Retinal pigment epithelial cell (primary cell): ENCODE results near the gene DDX27.

Experiments used
- DNase-seq: peaks from one replicate; pipeline ENCODE4 v3.0.0-alpha.2; 2010; ENCODE audit warnings: low read depth
- H3K4me3 ChIP-seq: 2 replicates; pipeline ENCODE4 v1.5.1; 2011; ENCODE audit warnings: mild to moderate bottlenecking, low read length, control low read depth, moderate library complexity
- CTCF ChIP-seq: conservative IDR thresholded peaks from 2 replicates; pipeline ENCODE4 v1.5.1; 2011; ENCODE audit warnings: low read depth, low read length, control low read depth, inconsistent platforms

Gene DDX27

GRCh38 chr20:49262444-49262843 is 43.2 kb downstream of the DDX27 start:
- no peak for TF ChIP-seq CTCF
- no peak overlapping the region for H3K4me3 ChIP-seq
- DNase-seq: no peak

GRCh38 chr20:49267327-49267726 is 48.1 kb downstream of the DDX27 start:
- H3K4me3 ChIP-seq: no peak overlapping the region
- DNase-seq: no peak
- TF ChIP-seq CTCF: no peak

GRCh38 chr20:49268600-49269365 is 49.6 kb downstream of the DDX27 start:
- no peak overlapping the region for H3K4me3 ChIP-seq
- DNase-seq: no peak
- no peak for TF ChIP-seq CTCF

GRCh38 chr20:49270177-49270576 is 51.0 kb downstream of the DDX27 start:
- no peak overlapping the region for H3K4me3 ChIP-seq
- DNase-seq: no peak
- no peak for TF ChIP-seq CTCF

GRCh38 chr20:49270736-49271135 is 51.5 kb downstream of the DDX27 start:
- TF ChIP-seq CTCF: no peak
- no peak for DNase-seq
- no peak overlapping the region for H3K4me3 ChIP-seq

GRCh38 chr20:49272654-49273053 is 53.4 kb downstream of the DDX27 start:
- DNase-seq: no peak
- no peak overlapping the region for H3K4me3 ChIP-seq
- TF ChIP-seq CTCF: no peak

- no peak for DNase-seq
- no peak for TF ChIP-seq CTCF
- no peak overlapping the region for H3K4me3 ChIP-seq
Observed at GRCh38 chr20:49273696-49274277, 54.6 kb downstream of the DDX27 start.
